Heart left ventricle (tissue), 16 donors: ENCODE results near the gene PAM16. TPM values are rescaled to one million over a fixed set of nuclear protein-coding genes. Genes with fewer than 3 reads are reported as not detected.

Source experiments
- ATAC-seq, 4 donors: fragments of 200-7000 bp; cut with Tn5 transposase; one replicate each; pipeline ENCODE4 v1.9.1; 2020 to 2022; ENCODE audit warnings: moderate library complexity in 4 of 4, mild to moderate bottlenecking in 3 of 4, moderate number of reproducible peaks in 1 of 4
- DNase-seq, 5 donors: peaks; one replicate each; pipeline ENCODE4 v3.0.0-alpha.2; 2020
- H3K27ac ChIP-seq, 12 donors: fragments of 200-600 bp; sonication (generic) in 4 of 12; one replicate each; pipeline versions ENCODE4 v1.5.0 to v1.8.0; 2016 to 2022; ENCODE audit warnings: mild to moderate bottlenecking in 2 of 12
- H3K27me3 ChIP-seq, 9 donors: fragments of 200-600 bp; sonication (generic) in 2 of 9; one replicate each; pipeline versions ENCODE4 v1.5.1 to v1.8.0; 2016 to 2022; ENCODE audit warnings: mild to moderate bottlenecking in 3 of 9
- H3K36me3 ChIP-seq, 9 donors: fragments of 200-600 bp; sonication (generic) in 2 of 9; one replicate each; pipeline versions ENCODE4 v1.5.0 to v1.8.0; 2018 to 2022; ENCODE audit warnings: mild to moderate bottlenecking in 2 of 9
- H3K4me1 ChIP-seq, 12 donors: fragments of 200-600 bp; sonication (generic) in 4 of 12; one replicate each; pipeline versions ENCODE4 v1.5.0 to v1.8.0; 2016 to 2022; ENCODE audit warnings: mild to moderate bottlenecking in 3 of 12
- H3K4me3 ChIP-seq, 12 donors: fragments of 200-600 bp; sonication (generic) in 4 of 12; one replicate each; pipeline versions ENCODE4 v1.5.0 to v1.8.0; 2017 to 2022; ENCODE audit warnings: mild to moderate bottlenecking in 9 of 12, moderate library complexity in 4 of 12
- H3K9me3 ChIP-seq, 12 donors: fragments of 200-600 bp; sonication (generic) in 4 of 12; one replicate each; pipeline versions ENCODE4 v1.5.0 to v1.8.0; 2016 to 2022; ENCODE audit warnings: mild to moderate bottlenecking in 1 of 12
- CTCF ChIP-seq, 12 donors: fragments of 200-600 bp; sonication (generic) in 4 of 12; IDR thresholded peaks; one replicate each; pipeline versions ENCODE4 v1.5.0 to v1.8.0; 2018 to 2022; ENCODE audit warnings: antibody characterized with exemption in 12 of 12, mild to moderate bottlenecking in 5 of 12
- POLR2A ChIP-seq, 2 donors: fragments of 450-650 bp; IDR thresholded peaks; one replicate each; pipeline ENCODE4 v1.6.1; 2017; ENCODE audit warnings: antibody characterized with exemption in 2 of 2, mild to moderate bottlenecking in 2 of 2, moderate library complexity in 2 of 2
- WGBS, 4 donors: extraction: QIAGEN DNeasy Blood & Tissue Kit in 2 of 4; methylation state at CpG; one replicate each; pipeline versions ENCODE4 v1.1.5 to v1.1.7; 2013 to 2018; 5-methylcytosine and 5-hydroxymethylcytosine counted together
- intact Hi-C, 10 donors: fragments of 100-400 bp; cut with DNase I; formaldehyde crosslinking; loops; one replicate each; pipeline versions ENCODE4 v1.11.1 to v1.14.2; 2022
- polyA plus RNA-seq, 2 donors: library from polyadenylated mRNA; stranded (reverse); fragments of 200-250 nt; gene quantifications; one replicate each; pipeline ENCODE4 v1.2.3, GENCODE V29; 2013
- total RNA-seq, 9 donors: library from RNA; depleted of rRNA in 2 of 9; stranded (reverse); fragments of >200 nt in 2 of 9; fragmentation: NEBNext Ultra II Directional in 3 of 9; extraction: Animal tissue kit (Norgen Biotek cat#: 25700) in 3 of 9; gene quantifications; one replicate each; pipeline versions ENCODE4 v1.1.0 to v1.2.4, GENCODE V29; 2016 to 2023
- donor health status: ischemic (EF 13 %, LVEDD 7.1; RV severe dilation, severe dysfunction).
- donor health status: healthy with polysubstance abuse.
- donor health status: DM: no; HTN: yes; CAD: no.
- donor health status: DM: no; HTN: no; CAD: no.
- donor health status: ischemic (EF 25% LVEDD 6.9; RV normal size, moderate dysfunction).
- donor health status: ischemic (EF 25% LVEDD 5.7; RV mildly dilated, moderate dysfunction).
- donor health status: healthy.
- donor health status: DM: yes; HTN: yes; CAD: no.
- donor health status: ischemic (EF 35%, LVEDD 5.7; RV mildly dilated, moderate dysfunction).
- donor health status: nonischemic (EF 11% LVEDD 7.7; RV severe dilation, severe dysfunction).
- donor health status: DM: yes; HTN: yes; CAD: no.
- donor health status: PGD.
- donor health status: ischemic (EF 29% LVEDD 5.4; RV normal size, mild dysfunction).
- donor health status: nonischemic (EF 23%, LVEDD 6.1; RV moderate dilation, normal function).

Gene PAM16
- total and polyA plus RNA-seq, 11 donors, result 32.7 to 210 (median 65.0) TPM

GRCh38 chr16:4390266-4391260 is 39.4 kb upstream of the PAM16 start:
- H3K4me1 ChIP-seq, result peaks cover 0 to 67% (median 31%) of the 10 kb centered on the region in 12 donors

GRCh38 chr16:4389051-4389955 is 38.2 kb upstream of the PAM16 start:
- DNase-seq, result peak in 2 of 5 donors; percentile 61 to 66
- Histone ChIP-seq H3K4me1 (peaks cover 0 to 71% (median 31%) of the 10 kb centered on the region in 12 donors), H3K27me3 (no peaks in the 10 kb centered on the region), H3K27ac (peak overlapping the region; percentile 15 to 91 (median 70)), H3K36me3 (peaks cover 0 to 94% (median 4%) of the 10 kb centered on the region in 9 donors), H3K4me3 (no peak overlapping the region), H3K9me3 (no peaks in the 10 kb centered on the region)
- TF ChIP-seq POLR2A (IDR thresholded peaks at IDR 0.05) (no peak), CTCF (IDR thresholded peaks at IDR 0.05) (no peak)
- intact Hi-C loops, result loop anchor here in 1 of 10 donors (2.0 kb wide), 1 partner anchor 19 kb away; the partner anchor contains the start of gene VASN
- WGBS, 4 donors, result 45 to 59% (median 53%) methylated on average over 20 to 27 of the region's 27 CpGs
- ATAC-seq, result peak; percentile 2 to 31 (median 9)

More at GRCh38 chr16:4390266-4391260, 39.4 kb upstream of the PAM16 start:
- intact Hi-C loops, result no loop called here
- Histone ChIP-seq H3K4me3 (no peak overlapping the region), H3K27ac (peak overlapping the region in 7 of 12 donors; percentile 60 to 91 (median 79)), H3K36me3 (peaks cover 0 to 95% (median 10%) of the 10 kb centered on the region in 9 donors), H3K27me3 (no peaks in the 10 kb centered on the region), H3K9me3 (no peaks in the 10 kb centered on the region)
- WGBS, 4 donors, result 88 to 90% (median 89%) methylated on average over 16 to 18 of the region's 18 CpGs
- TF ChIP-seq POLR2A (IDR thresholded peaks at IDR 0.05) (no peak), CTCF (IDR thresholded peaks at IDR 0.05) (peak in 1 of 12 donors; percentile 27)
- ATAC-seq, result no peak
- no peak for DNase-seq

GRCh38 chr16:4388271-4389021 is 37.3 kb upstream of the PAM16 start:
- Histone ChIP-seq H3K9me3 (no peaks in the 10 kb centered on the region), H3K4me1 (peaks cover 0 to 75% (median 31%) of the 10 kb centered on the region in 12 donors), H3K27me3 (no peaks in the 10 kb centered on the region), H3K4me3 (no peak overlapping the region), H3K36me3 (peaks cover 0 to 94% (median 13%) of the 10 kb centered on the region in 9 donors), H3K27ac (peak overlapping the region; percentile 15 to 91 (median 70))
- peak in 3 of 4 donors; percentile 11 to 50 (median 36) for ATAC-seq
- TF ChIP-seq CTCF (IDR thresholded peaks at IDR 0.05) (no peak), POLR2A (IDR thresholded peaks at IDR 0.05) (no peak)
- peak; percentile 60 to 77 (median 75) for DNase-seq
- WGBS, 4 donors, result 70 to 82% (median 76%) methylated on average over 10 to 19 of the region's 19 CpGs
- intact Hi-C loops, result loop anchor here in 1 of 10 donors (2.0 kb wide), 1 partner anchor 18 kb away; the partner anchor contains the start of gene VASN
